Activated naive CD4-positive, alpha-beta T cell (primary cell): ENCODE data around the gene RGL1.

ENCODE experiments used
- DNase-seq, 4 experiments: peaks; one replicate each; lab custom pipeline; 2025; lab: John Stamatoyannopoulos, UW

RGL1 gene

GRCh38 chr1:183869664-183870063 is 64.7 kb downstream of the RGL1 start:
- DNase-seq = no peak

DNA sequence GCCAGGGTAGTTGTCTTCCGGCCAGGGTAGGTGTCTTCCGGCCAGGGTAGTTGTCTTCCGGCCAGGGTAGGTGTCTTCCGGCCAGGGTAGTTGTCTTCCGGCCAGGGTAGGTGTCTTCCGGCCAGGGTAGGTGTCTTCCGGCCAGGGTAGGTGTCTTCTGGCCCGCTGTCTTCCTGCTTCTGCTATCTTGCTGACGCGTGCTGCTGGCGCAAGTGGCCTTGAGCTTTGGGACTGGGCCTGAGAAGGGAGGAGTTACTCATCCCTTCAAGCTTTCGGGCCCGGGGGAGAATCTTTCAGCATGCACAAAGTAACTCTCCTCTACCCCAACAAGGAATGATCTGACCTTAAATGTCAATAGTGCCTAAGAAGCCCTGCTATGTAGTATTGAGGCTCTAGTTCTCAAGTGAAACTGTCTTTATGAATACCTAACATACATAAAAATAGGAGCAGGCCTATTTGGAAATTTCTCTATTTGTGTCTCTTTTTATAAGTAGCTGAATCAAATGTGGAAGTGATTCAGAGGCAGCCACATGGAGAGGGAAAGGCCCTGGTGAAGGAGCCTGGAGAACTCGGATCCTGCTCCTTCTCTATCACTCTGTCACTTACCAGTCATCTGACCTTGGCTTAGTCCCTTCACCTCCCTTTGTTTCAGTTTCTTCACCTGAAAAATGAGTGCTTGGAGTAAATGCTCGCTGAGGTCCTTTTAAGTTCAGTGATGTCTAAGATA is 65.6 kb downstream of the RGL1 start:
- no peak for DNase-seq

GRCh38 chr1:183871142-183871541 is 66.2 kb downstream of the RGL1 start:
- DNase-seq = no peak

GRCh38 chr1:183871601-183872000 is 66.7 kb downstream of the RGL1 start:
- no peak for DNase-seq

- no peak for DNase-seq
Observed at GRCh38 chr1:183872403-183872802, 67.5 kb downstream of the RGL1 start.

GRCh38 chr1:183873642-183874041 is 68.7 kb downstream of the RGL1 start:
- DNase-seq = no peak

DNA sequence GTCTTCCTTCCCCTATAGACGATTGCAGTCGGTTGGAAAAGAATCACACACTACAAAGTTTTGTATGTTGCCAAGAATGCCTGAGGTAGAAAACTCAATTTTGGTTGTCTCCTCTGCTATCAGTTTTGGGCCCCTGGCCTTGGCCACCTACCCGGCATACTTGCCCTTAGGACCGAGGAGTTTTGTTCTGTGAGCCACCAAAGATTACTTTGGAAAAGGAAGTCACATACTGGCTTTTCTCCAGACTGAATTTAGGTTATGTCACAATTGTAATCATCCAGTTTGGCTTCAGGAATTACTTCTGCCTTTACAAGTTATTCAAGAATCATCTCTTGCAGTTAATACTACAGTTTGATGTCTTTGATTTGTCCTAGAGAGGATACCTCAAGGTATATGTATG is 71.4 kb downstream of the RGL1 start:
- DNase-seq = no peak

- no peak for DNase-seq
Observed at GRCh38 chr1:183877053-183877720, 72.3 kb downstream of the RGL1 start.

GRCh38 chr1:183879494-183879893 is 74.6 kb downstream of the RGL1 start:
- no peak for DNase-seq

GRCh38 chr1:183879966-183880365 is 75.0 kb downstream of the RGL1 start:
- no peak for DNase-seq

GRCh38 chr1:183880531-183881243 is 75.8 kb downstream of the RGL1 start:
- DNase-seq = no peak

DNA sequence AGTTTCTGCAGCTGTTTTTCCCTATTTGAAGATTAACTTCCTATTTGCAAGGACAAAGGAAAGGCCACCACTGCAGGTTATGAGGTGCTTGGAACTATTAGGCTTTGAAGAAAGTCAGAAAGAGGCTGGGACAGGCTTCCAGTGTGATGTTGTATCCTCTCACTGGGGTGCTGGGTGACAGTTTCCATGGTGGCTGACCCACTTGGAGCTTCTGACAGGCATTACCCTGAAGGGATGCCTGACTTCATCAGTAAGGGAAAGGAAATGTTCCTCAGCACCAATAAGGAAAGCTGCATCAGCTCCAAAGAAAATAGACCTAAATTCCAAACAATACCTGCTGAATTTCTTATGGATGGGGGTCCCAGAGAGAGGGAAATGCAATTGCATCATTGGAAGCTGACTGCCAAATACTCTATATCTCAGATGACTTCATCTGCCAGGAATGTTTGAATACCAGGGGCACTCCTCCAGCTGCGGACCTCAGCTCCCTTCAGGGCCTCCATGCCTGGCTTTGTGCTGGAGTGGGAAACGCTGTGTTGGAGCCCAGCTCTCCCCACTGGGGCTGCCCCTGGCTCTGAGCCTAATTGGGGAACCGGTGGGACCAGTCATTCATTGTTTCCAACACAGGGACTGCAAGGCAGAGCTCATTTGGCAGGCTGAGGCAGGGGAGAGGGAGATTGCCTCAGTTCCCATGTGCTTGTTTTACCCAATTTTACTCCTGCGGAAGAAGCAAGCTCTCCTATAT is 76.6 kb downstream of the RGL1 start:
- no peak for DNase-seq

DNA sequence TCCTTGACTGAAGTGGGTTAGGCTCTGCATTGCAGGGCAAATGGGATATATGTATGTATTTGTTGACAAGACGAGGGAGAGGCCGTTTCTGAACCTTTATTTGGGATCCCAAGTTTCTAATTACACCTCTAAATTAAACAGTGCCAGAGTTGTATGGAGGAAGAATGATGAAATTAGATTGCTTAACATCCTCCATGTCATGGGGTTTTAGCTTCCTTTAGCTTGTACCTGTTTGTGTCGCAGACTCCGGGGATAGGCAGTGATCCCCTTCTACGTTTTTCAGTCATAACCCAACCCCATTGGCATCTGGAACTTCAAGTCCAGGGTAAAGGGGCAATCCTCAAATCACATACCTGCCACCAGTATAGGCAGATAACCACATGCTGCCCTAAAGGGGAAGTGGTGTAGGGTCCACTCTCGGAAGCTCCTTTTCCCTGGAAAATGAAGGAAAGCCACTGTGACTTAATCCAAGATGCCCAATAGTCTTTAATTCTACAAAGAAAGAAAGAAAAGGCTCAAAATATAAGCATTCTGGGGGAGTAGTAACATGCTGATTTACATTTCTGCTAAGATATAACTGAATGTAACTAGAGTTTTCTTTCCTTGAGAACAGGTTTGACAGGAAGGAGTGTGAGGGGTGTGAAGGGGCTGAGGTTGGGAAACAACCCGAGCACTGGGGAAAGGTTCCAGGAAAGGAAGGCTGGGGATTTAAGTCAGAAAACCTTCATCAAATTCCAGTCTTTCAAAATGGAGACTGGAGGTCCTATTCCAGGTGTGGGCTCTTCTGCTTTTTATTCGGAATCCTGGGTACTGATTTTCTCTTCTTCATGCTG is 77.6 kb downstream of the RGL1 start:
- DNase-seq = no peak

- no peak for DNase-seq
Observed at GRCh38 chr1:183883623-183884022, 78.7 kb downstream of the RGL1 start.

DNA sequence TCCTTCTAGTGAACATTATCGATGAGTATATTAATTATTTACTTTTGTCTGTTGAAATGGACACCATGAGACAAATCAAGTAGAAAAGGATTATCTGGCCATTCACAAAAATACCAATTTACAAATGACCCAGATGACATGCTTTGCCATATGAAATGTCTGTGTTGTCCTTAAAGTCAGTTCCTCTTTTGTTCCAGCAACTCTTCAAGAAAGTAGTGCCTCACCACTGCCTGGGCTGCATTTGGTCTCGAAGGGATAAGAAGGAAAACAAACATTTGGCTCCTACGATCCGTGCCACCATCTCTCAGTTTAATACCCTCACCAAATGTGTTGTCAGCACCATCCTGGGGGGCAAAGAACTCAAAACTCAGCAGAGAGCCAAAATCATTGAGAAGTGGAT is 79.6 kb downstream of the RGL1 start:
- no peak for DNase-seq

GRCh38 chr1:183885142-183885735 is 80.3 kb downstream of the RGL1 start:
- no peak for DNase-seq

- DNase-seq = no peak
Observed at GRCh38 chr1:183886083-183886828, 81.3 kb downstream of the RGL1 start.

- no peak for DNase-seq
Observed at GRCh38 chr1:183886853-183887252, 81.9 kb downstream of the RGL1 start.

DNA sequence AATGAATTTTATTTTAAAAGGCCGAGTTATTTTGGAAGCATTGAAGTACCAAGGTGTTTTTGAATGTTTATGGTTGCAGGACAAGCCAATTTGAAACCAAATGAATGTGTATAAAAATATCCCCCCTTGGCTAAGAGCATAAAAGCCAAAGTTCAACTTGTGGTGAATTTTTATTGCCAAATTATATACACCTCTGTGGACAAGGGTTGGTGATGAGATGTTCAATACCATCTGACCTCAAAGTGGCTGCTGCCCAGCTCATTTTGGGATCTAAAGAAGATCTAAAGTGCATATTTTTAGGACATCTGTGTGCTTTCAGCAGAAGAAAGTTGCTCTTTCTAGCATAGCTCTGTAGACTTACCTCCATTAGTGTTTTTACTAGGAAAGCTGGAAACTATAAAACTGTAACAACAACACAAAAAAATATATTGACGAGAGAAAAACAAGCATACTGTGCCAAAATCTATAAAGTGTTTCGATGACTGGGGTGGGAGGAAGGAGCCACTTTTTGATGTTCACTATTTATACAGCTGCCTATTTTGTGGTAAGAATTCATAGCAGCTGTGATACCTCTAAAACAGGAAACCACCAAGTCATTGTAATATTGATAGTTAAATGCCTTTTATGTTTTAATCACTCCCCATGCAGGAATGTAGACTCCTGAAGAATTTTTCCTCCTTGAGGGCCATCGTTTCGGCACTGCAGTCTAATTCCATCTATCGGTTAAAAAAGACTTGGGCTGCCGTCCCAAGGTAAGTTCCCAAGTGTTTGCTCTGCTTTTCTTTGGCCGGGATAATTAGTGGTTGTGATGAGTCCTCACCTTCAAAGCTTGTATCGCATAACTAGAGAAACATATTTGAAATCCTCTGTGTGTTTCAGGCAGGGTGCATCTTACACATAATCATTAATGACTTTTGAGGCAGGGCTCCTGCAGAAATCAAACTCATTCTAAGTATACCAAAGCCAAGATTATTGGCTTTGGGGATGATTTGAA is 83.2 kb downstream of the RGL1 start:
- no peak for DNase-seq
